Measurements from ENCODE around the gene MGAM2. TPM values are rescaled to one million over a fixed set of nuclear protein-coding genes. Genes with fewer than 3 reads are reported as not detected.

The MGAM2 gene
- polyA plus RNA-seq, 2 of the 4 experiments (the other 2 are of a cell fraction) = 0.01 to 0.25 TPM

DNA sequence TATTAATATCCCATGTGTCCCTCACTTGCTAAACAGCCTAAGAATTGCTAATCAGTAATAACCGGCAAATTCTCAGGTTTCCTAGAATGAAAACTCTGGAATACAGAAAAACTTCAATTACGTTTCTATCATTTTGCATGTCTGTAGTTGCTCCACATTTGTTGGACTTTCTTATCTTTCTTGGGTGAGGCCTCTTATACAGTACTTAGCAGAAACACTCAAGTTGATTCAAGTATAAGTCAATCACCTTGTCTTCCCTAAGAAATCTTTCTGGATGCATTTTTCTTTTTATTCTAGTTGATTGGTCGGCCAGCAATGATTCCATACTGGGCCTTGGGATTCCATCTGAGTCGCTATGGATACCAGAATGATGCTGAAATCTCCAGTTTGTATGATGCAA is 61.4 kb downstream of the MGAM2 start:
- TF ChIP-seq ESRRA (IDR thresholded peaks at IDR 0.05; ENCODE audit: borderline replicate concordance, low read length) (no peak), TFCP2L1 (CRISPR knock-in tag; IDR thresholded peaks at IDR 0.05) (no peak), MYC (IDR thresholded peaks at IDR 0.05; ENCODE audit: borderline replicate concordance, low read length) (no peak)
- TF ChIP-seq, protein P1, sequence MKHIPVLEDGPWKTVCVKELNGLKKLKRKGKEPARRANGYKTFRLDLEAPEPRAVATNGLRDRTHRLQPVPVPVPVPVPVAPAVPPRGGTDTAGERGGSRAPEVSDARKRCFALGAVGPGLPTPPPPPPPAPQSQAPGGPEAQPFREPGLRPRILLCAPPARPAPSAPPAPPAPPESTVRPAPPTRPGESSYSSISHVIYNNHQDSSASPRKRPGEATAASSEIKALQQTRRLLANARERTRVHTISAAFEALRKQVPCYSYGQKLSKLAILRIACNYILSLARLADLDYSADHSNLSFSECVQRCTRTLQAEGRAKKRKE (CRISPR knock-in tag; IDR thresholded peaks at IDR 0.05; ENCODE audit: low read depth) = no peak
- no peak for FAIRE-seq
- 41% methylated on average over 4 of the region's 4 CpGs for WGBS (ENCODE audit: missing lambda C conversion rate)
- H3K9me3 ChIP-seq = 0 out of 3 replicates have a peak, but pooled peaks cover 3% of the 10 kb centered on the region
- no peak overlapping the region for H3K4me2 ChIP-seq
- H3K27ac ChIP-seq = no peak overlapping the region
- no peak for ATAC-seq
- H3K4me3 ChIP-seq = no peak overlapping the region
- POLR2A ChIA-PET = no interaction called here
- H3K4me1 ChIP-seq = no peaks in the 10 kb centered on the region
- DNase-seq (ENCODE audit: low read depth in 1 of 2, low spot score in 1 of 2) = no peak
- CTCF ChIA-PET = no interaction called here

DNA sequence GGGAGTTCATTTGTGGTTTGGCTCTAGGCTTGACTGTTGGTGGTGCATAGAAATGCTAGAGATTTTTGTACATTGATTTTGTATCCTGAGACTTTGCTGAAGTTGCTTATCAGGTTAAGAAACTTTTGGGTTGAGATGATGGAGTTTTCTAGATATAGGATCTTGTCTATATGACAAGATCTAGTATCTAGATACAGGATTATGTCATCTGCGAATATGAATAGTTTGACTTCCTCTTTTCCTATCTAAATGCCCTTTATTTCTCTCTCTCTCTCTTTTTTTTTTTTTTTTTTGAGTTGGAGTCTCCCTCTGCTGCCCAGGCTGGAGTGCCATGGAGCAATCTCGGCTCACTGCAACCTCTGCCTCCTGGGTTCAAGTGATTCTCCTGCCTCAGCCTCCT is 62.9 kb downstream of the MGAM2 start:
- POLR2A ChIA-PET = no interaction called here
- TF ChIP-seq, protein P2, sequence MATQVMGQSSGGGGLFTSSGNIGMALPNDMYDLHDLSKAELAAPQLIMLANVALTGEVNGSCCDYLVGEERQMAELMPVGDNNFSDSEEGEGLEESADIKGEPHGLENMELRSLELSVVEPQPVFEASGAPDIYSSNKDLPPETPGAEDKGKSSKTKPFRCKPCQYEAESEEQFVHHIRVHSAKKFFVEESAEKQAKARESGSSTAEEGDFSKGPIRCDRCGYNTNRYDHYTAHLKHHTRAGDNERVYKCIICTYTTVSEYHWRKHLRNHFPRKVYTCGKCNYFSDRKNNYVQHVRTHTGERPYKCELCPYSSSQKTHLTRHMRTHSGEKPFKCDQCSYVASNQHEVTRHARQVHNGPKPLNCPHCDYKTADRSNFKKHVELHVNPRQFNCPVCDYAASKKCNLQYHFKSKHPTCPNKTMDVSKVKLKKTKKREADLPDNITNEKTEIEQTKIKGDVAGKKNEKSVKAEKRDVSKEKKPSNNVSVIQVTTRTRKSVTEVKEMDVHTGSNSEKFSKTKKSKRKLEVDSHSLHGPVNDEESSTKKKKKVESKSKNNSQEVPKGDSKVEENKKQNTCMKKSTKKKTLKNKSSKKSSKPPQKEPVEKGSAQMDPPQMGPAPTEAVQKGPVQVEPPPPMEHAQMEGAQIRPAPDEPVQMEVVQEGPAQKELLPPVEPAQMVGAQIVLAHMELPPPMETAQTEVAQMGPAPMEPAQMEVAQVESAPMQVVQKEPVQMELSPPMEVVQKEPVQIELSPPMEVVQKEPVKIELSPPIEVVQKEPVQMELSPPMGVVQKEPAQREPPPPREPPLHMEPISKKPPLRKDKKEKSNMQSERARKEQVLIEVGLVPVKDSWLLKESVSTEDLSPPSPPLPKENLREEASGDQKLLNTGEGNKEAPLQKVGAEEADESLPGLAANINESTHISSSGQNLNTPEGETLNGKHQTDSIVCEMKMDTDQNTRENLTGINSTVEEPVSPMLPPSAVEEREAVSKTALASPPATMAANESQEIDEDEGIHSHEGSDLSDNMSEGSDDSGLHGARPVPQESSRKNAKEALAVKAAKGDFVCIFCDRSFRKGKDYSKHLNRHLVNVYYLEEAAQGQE (IDR thresholded peaks at IDR 0.05) = no peak
- TF ChIP-seq, protein P1 (CRISPR knock-in tag; IDR thresholded peaks at IDR 0.05; ENCODE audit: low read depth) = no peak
- TF ChIP-seq RFX5 (IDR thresholded peaks at IDR 0.05) = no peak
- no peak for TF ChIP-seq MYC (IDR thresholded peaks at IDR 0.05; ENCODE audit: borderline replicate concordance, low read length)
- TF ChIP-seq TFCP2L1 (CRISPR knock-in tag; IDR thresholded peaks at IDR 0.05) = no peak
- TF ChIP-seq CEBPB (IDR thresholded peaks at IDR 0.05) = no peak
- TF ChIP-seq HOXA7 (CRISPR knock-in tag; IDR thresholded peaks at IDR 0.05) = no peak
- no peak for TF ChIP-seq POLR2AphosphoS2 (conservative IDR thresholded peaks at IDR 0.05; ENCODE audit: low read length)
- TF ChIP-seq CBX2 (IDR thresholded peaks at IDR 0.05; ENCODE audit: borderline replicate concordance, low read depth) = no peak
- TF ChIP-seq, protein P3, sequence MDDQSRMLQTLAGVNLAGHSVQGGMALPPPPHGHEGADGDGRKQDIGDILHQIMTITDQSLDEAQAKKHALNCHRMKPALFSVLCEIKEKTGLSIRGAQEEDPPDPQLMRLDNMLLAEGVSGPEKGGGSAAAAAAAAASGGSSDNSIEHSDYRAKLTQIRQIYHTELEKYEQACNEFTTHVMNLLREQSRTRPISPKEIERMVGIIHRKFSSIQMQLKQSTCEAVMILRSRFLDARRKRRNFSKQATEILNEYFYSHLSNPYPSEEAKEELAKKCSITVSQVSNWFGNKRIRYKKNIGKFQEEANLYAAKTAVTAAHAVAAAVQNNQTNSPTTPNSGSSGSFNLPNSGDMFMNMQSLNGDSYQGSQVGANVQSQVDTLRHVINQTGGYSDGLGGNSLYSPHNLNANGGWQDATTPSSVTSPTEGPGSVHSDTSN (IDR thresholded peaks at IDR 0.05) = no peak
- TF ChIP-seq, protein P4, sequence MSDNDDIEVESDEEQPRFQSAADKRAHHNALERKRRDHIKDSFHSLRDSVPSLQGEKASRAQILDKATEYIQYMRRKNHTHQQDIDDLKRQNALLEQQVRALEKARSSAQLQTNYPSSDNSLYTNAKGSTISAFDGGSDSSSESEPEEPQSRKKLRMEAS (IDR thresholded peaks at IDR 0.05) = no peak
- no peak for TF ChIP-seq BHLHE40 (IDR thresholded peaks at IDR 0.05; ENCODE audit: low read depth, low read length)
- TF ChIP-seq KDM5A (IDR thresholded peaks at IDR 0.05) = no peak
- Histone ChIP-seq H3K4me3 (no peak overlapping the region), H3K27ac (no peak overlapping the region), H3K4me1 (no peaks in the 10 kb centered on the region), H3K4me2 (no peak overlapping the region), H3K9me3 (0 out of 3 replicates have a peak, but pooled peaks cover 3% of the 10 kb centered on the region)
- CTCF ChIA-PET = no interaction called here
- DNase-seq (ENCODE audit: low read depth in 1 of 2, low spot score in 1 of 2) = no peak
- no peak for FAIRE-seq
- no peak for ATAC-seq
- WGBS (ENCODE audit: missing lambda C conversion rate) = 22% methylated on average over 2 of the region's 2 CpGs

DNA sequence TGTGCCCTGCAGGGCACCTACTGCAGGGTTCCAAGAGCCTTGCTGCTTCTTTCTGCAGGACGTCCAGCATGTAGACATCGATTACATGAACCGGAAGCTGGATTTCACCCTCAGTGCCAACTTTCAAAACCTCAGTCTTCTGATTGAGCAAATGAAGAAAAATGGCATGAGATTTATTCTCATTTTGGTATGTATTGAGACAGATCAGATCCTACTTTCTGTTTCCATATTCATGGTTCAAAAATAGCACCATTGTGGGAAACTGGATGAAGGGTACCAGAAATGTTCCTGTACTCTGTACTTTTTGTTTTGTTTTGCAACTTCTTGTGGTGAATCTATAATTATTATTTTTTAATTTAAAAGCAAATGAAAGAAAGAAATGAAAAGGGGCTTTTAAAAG is 64.1 kb downstream of the MGAM2 start:
- DNase-seq (ENCODE audit: low read depth in 1 of 2, low spot score in 1 of 2) (no peak), FAIRE-seq (no peak), ATAC-seq (no peak)
- TF ChIP-seq, protein P3 (IDR thresholded peaks at IDR 0.05) = no peak
- TF ChIP-seq CHD4 (IDR thresholded peaks at IDR 0.05; ENCODE audit: borderline replicate concordance) (no peak), JUN (IDR thresholded peaks at IDR 0.05) (no peak), ZC3H11A (IDR thresholded peaks at IDR 0.05) (no peak), HEYL (CRISPR knock-in tag; IDR thresholded peaks at IDR 0.05) (no peak)
- H3K4me1 ChIP-seq = no peaks in the 10 kb centered on the region
- no peak overlapping the region for H3K4me2 ChIP-seq
- WGBS (ENCODE audit: missing lambda C conversion rate) = 91% methylated on average over 3 of the region's 3 CpGs
- no peak overlapping the region for H3K4me3 ChIP-seq
- ChIA-PET POLR2A (no interaction called here), CTCF (no interaction called here)
- H3K27ac ChIP-seq = no peak overlapping the region
- H3K9me3 ChIP-seq = 0 out of 3 replicates have a peak, but pooled peaks cover 3% of the 10 kb centered on the region

Data from A549 (cell line).